Loucy (cell line): ENCODE data around the gene SMIM35.

Source experiments
- EZH2phosphoT487 ChIP-seq: fragments of 200-600 bp; IDR thresholded peaks from 2 replicates; pipeline ENCODE4 v1.6.1; 2018; ENCODE audit warnings: antibody characterized with exemption, mild to moderate bottlenecking, moderate library complexity, borderline replicate concordance
- TF ChIP-seq, protein P1 (sequence below): fragments of 200-600 bp; sonication (generic); conservative IDR thresholded peaks from 2 replicates; pipeline ENCODE4 v1.5.1; 2014; ENCODE audit warnings: mild to moderate bottlenecking, antibody characterized with exemption, low read length

- TF ChIP-seq, protein P1, sequence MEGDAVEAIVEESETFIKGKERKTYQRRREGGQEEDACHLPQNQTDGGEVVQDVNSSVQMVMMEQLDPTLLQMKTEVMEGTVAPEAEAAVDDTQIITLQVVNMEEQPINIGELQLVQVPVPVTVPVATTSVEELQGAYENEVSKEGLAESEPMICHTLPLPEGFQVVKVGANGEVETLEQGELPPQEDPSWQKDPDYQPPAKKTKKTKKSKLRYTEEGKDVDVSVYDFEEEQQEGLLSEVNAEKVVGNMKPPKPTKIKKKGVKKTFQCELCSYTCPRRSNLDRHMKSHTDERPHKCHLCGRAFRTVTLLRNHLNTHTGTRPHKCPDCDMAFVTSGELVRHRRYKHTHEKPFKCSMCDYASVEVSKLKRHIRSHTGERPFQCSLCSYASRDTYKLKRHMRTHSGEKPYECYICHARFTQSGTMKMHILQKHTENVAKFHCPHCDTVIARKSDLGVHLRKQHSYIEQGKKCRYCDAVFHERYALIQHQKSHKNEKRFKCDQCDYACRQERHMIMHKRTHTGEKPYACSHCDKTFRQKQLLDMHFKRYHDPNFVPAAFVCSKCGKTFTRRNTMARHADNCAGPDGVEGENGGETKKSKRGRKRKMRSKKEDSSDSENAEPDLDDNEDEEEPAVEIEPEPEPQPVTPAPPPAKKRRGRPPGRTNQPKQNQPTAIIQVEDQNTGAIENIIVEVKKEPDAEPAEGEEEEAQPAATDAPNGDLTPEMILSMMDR = no peak
- TF ChIP-seq EZH2phosphoT487 = no peak
Measured at GRCh38 chr11:118073554-118073953, 13.2 kb downstream of the SMIM35 start.
